DMS114 treated with DMSO at 0.1 percent for 48 hours (cell line): ENCODE data around the gene PHLDA3.
A peak's percentile ranks its signal among the peaks of the same experiment; 100 is the strongest.

Experiments used
- DNase-seq: peaks from one replicate; lab custom pipeline; 2025; ENCODE audit not compliant: unreplicated experiment; lab: John Stamatoyannopoulos, UW

The PHLDA3 gene

GRCh38 chr1:201468844-201469644 lies at the start of gene PHLDA3:
Gene PHLDA3 (minus strand): TSS chr1:201469188. CDS start chr1:201468786, 402 bp downstream.
- DNase-seq: peak; percentile 62

GRCh38 chr1:201518071-201518470 lies 49.1 kb upstream of the PHLDA3 start:
- DNase-seq: no peak

- DNase-seq: no peak
Observed at GRCh38 chr1:201517631-201518030, 48.6 kb upstream of the PHLDA3 start.

- no peak for DNase-seq
Observed at GRCh38 chr1:201516511-201517127, 47.6 kb upstream of the PHLDA3 start.

DNA sequence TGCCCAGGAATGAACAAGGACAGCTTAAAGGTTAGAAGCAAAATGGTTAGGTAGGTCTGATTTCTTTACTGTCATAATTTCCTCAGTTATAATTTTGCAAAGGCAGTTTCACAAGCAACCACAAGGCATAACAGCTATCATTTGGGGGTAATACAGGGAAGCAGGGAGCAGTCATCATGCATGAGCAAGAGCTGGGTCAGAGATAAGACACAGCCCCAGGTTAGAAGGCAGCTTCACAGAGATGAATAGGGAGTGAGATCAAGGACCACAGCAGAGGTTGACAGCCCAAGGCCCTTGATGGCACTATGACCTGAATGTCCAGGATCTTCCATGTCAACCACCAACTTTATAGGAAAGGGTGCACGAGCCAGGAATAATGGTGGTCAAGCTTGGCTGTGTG lies 46.9 kb upstream of the PHLDA3 start:
- no peak for DNase-seq

GRCh38 chr1:201515062-201515750 lies 46.2 kb upstream of the PHLDA3 start:
- no peak for DNase-seq

DNA sequence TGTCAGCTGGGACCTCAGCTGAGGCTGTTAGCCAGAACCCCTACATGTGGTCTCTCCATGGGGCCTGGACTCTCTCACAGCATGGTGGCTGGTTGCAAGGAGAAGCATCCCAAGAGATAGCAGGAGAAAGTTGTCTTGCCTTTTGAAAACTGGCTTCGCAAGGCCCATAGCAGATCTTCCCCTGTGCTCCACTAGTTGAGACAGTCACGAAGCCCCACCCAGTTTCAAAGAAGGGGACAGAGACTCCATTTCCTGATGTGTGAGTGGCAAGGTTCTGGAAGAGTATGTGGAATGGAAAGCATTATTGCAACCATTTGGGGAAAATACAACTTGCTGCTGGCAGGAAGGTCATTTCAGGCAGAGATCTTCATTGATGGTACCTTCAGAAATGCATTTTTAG lies 45.5 kb upstream of the PHLDA3 start:
- DNase-seq: no peak

DNA sequence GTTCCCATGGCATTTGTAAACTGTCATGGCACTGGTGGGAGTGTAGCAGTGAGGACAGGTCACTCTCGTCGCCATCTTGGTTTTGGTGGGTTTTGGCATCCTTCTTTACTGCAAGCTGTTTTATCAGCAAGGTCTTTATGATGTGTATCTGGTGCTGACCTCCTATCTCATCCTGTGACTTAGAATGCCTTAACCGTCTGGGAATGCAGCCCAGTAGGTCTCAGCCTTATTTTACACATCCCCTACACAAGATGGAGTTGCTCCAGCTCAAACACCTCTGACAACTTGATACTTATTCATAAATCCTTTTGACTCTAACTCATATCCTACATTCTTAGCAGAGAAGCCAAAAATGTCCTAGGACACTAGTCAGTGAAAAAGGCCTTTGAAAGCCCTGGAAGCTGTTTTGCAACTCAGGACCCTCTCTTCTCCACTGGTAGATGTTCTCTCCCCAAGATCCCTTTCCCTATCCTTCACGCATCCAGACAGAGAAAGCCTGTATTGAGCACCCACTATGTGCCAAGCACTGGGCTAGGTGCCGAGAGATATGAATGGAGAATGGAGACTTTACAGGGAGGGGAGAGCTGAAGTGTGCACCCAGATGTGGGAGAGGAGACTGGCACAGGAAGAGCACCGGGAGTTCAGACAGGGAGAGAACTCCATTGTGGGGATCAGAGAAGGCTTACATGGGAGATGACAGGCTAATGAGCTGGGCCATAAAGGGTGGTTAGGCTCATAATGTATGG lies 44.7 kb upstream of the PHLDA3 start:
- no peak for DNase-seq

DNA sequence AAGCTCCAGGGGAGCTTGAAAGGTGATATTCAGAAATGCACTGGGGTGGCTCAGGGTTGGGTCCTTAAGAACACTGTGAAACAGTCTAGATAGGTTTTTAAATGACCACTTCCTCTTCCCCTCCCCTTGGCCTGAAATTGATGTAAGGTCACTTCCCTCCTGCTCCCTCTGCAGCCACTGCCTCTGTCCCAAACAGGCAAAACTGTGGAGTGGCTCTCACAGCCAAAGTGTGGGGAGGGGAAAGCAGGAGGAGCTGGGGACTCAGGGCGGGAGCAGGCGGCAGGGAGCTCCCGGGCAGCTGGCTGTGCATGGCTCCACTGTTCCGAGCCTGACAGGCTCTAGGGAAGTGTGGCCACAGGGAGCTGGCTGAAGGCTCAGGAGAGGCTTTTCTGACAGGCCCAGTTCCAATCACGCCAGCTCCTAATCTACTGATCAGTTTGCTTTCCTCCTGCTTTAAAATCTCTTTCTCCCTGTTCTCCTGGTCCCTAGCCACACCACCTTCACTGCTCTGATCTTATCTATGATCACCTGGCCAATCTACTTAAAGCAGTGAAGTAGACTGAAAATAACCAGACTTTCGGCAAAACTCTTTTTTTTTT lies 43.1 kb upstream of the PHLDA3 start:
- no peak for DNase-seq

- DNase-seq: no peak
Observed at GRCh38 chr1:201511396-201511940, 42.5 kb upstream of the PHLDA3 start.

GRCh38 chr1:201510734-201511133 lies 41.7 kb upstream of the PHLDA3 start:
- DNase-seq: no peak

- DNase-seq: no peak
Observed at GRCh38 chr1:201509601-201510374, 40.8 kb upstream of the PHLDA3 start.

GRCh38 chr1:201508809-201509208 lies 39.8 kb upstream of the PHLDA3 start:
- no peak for DNase-seq

DNA sequence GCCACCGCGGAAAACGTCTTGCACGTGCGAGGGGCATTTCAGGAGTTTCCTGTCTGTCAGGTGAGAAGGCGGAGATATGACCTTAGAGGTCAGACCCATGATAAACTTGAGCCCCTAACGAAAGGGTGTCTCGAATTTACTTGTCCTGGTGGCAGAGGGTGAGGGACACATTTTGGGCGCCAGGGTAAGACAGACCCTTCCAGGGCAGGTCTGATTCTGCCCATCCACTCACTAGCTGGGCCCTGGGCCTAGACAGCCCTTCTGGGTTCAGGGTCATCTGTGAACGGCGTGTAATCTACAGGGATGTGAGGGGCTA lies 38.3 kb upstream of the PHLDA3 start:
- no peak for DNase-seq

- peak; percentile 17 for DNase-seq
Observed at GRCh38 chr1:201506557-201507359, 37.8 kb upstream of the PHLDA3 start, which contains the start of gene CSRP1. Gene CSRP1 (minus strand): TSS chr1:201507123. CDS start chr1:201496303, 10,820 bp downstream.

DNA sequence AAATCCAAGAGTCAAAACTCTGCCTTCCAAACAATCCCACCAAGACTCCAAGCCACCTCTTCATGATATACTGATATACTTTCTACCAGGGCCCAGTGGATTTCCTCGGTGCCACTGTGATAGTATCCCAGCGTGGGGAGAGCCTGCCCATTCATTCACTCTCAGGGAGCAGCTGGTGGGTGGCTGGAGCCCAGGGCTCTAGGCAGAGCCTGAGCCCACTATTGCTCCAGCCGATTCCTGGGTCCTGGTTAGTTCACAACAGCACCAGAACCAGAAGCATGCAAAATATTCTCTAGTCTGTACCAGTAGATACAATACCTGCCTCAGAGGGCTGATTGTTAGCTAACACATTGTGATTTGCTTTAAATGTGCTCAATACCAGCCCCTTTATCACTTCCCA lies 37.1 kb upstream of the PHLDA3 start:
- DNase-seq: no peak

GRCh38 chr1:201505503-201505890 lies 36.5 kb upstream of the PHLDA3 start:
- no peak for DNase-seq

DNA sequence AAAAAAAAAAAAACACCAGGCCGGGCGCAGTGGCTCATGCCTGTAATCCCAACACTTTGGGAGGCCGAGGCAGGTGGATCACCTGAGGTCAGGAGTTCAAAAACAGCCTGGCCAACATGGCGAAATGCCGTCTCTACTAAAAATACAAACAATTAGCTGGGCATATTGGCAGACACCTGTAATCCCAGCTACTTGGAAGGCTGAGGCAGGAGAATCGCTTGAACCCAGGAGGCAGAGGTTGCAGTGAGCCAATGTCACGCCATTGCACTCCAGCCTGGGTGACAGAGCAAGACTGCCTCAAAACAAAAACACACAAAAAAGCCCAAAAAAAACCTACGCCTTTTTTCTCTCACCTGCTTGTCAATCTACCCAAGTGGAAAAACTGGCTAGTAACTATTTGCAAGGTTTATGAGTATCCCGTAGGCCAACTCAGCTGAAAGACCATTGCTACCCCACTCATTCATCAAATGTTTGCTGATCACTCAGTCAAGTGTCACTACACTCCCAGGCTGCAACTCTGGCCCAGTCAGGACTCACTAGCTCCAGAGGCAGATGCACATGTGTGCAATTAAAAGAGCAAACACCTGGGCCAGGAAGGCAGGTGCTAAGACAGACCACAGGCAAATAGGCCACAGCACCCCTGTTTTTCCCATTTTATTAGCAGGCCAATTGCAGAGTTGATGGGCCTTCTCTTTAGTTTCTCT lies 36.0 kb upstream of the PHLDA3 start:
- no peak for DNase-seq
